ENCODE results near the gene ARAF. TPM values are rescaled to one million over a fixed set of nuclear protein-coding genes. Genes with fewer than 3 reads are reported as not detected.

Gene ARAF
- total and polyA plus RNA-seq, 2 of the 13 experiments (the other 11 are each of a cell fraction or from before 2014, with no cell fraction given), result 18.0 to 33.1 TPM

DNA sequence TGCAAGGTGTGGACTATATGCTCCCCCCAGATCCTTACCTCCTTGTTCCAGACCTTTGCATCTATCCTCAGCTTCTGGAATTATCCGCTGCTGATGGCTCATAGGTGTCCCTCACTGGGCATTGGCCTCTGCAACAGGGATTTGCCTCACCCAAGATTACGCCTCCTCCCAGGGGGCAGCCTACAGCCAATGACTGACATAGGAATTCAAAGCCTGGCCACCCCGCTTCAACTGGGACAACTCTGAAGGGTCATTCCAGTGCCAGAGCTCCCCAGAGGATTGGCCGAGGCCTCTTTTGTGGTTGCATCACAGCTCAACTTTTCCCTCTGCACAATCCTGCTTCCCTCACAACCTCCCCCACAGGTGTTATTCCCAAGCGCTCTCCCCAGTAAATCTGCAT is 53.6 kb downstream of the ARAF start (continued):
- TF ChIP-seq CCAR2 (optimal IDR thresholded peaks at IDR 0.05; ENCODE audit: low read depth, low read length) (no peak), SMYD3 (CRISPR knock-in tag; IDR thresholded peaks at IDR 0.05) (no peak)

GRCh38 chrX:47618923-47619485 is 58.0 kb downstream of the ARAF start:
- Histone ChIP-seq H3K27ac (ENCODE audit: extremely low read length, insufficient read depth, low read length) (no peak overlapping the region), H2AFZ (ENCODE audit: low read length) (no peak overlapping the region), H3K9me3 (ENCODE audit: low read length) (no peaks in the 10 kb centered on the region), H3K27me3 (ENCODE audit: control insufficient read depth in 1 of 2, insufficient read depth in 2 of 2, low read length in 2 of 2) (peaks cover 0 to 6% of the 10 kb centered on the region in 2 experiments; a peak in 1 of 5 replicates), H3K9ac (ENCODE audit: insufficient read depth, low read depth, low read length) (no peak overlapping the region), H3K36me3 (replicated peaks in 1 of 2; ENCODE audit: control insufficient read depth in 1 of 2, insufficient read depth in 2 of 2, low read length in 2 of 2) (no peaks in the 10 kb centered on the region), H4K20me1 (ENCODE audit: insufficient read depth, low read length) (no peaks in the 10 kb centered on the region), H3K4me3 (replicated peaks in 1 of 3; ENCODE audit: insufficient read depth in 1 of 3, low read depth in 2 of 3, low read length in 3 of 3) (no peak overlapping the region), H3K4me2 (ENCODE audit: low read depth, low read length) (no peak overlapping the region), H3K4me1 (ENCODE audit: insufficient read depth, low read length) (no peaks in the 10 kb centered on the region), H3K79me2 (ENCODE audit: insufficient read depth, low read length) (no peaks in the 10 kb centered on the region)
- intact Hi-C loops (cut with micrococcal nuclease; ENCODE audit: unreplicated experiment) (no loop called here), in situ Hi-C loops (cut with HindIII; ENCODE audit: extremely low pct_ligation_motif_present, low pct_unique_long_range_greater_than_20kb) (no loop called here)
- 59% methylated on average over 18 of the region's 32 CpGs for WGBS (ENCODE audit: low lambda C conversion rate)
- no peak for TF ChIP-seq ZKSCAN8 (CRISPR knock-in tag; IDR thresholded peaks at IDR 0.05; ENCODE audit: borderline replicate concordance)
- TF ChIP-seq FOXK1 (CRISPR knock-in tag; IDR thresholded peaks at IDR 0.05; ENCODE audit: borderline replicate concordance, low read depth), result no peak
- TF ChIP-seq FLYWCH1 (CRISPR knock-in tag; IDR thresholded peaks at IDR 0.05), result no peak
- TF ChIP-seq CENPBD1 (CRISPR knock-in tag; IDR thresholded peaks at IDR 0.05; ENCODE audit: borderline replicate concordance, low read depth), result no peak
- TF ChIP-seq TCF7 (IDR thresholded peaks at IDR 0.05; ENCODE audit: low read depth), result no peak
- no TSS peak for BruUV-seq (replicated peaks)
- no peak for DNase-seq (ENCODE audit: low spot score)
- ChIA-PET CTCF (ENCODE audit: low intra/inter-chr PET ratio, low total read pairs) (no interaction called here), POLR2A (no interaction called here)
- no peak for ATAC-seq
- no peak for FAIRE-seq
